T-helper 2 cell treated with Interferon-gamma antibody and Interleukin-4, amounts not matched to agents 5 μg/mL and 100 μg/mL, for 36 hours (primary cell): ENCODE data around the gene ERAL1.
A peak's percentile ranks its signal among the peaks of the same experiment; 100 is the strongest.

ENCODE experiments used
- DNase-seq: peaks from one replicate; pipeline ENCODE4 v3.0.0; 2021; ENCODE audit warnings: low spot score
- H3K27ac Mint-ChIP-seq: one replicate; pipeline ENCODE4 v1.8.0; 2021; ENCODE audit warnings: mild to moderate bottlenecking, mixed read lengths
- H3K27me3 Mint-ChIP-seq: one replicate; pipeline ENCODE4 v1.8.0; 2021; ENCODE audit warnings: low read depth, mixed read lengths
- H3K36me3 Mint-ChIP-seq: one replicate; pipeline ENCODE4 v1.8.0; 2021; ENCODE audit warnings: low read depth, mixed read lengths
- H3K4me1 Mint-ChIP-seq: one replicate; pipeline ENCODE4 v1.8.0; 2021; ENCODE audit warnings: low read depth, mixed read lengths
- H3K4me3 Mint-ChIP-seq: one replicate; pipeline ENCODE4 v1.8.0; 2022; ENCODE audit warnings: mild to moderate bottlenecking, moderate library complexity, mixed read lengths
- H3K9me3 Mint-ChIP-seq: one replicate; pipeline ENCODE4 v1.8.0; 2021; ENCODE audit warnings: mixed read lengths

Gene ERAL1

GRCh38 chr17:28878981-28879380, 24.2 kb downstream of the ERAL1 start:
- H3K9me3 Mint-ChIP-seq, result no peaks in the 10 kb centered on the region
- peaks cover 5% of the 10 kb centered on the region for H3K4me1 Mint-ChIP-seq
- DNase-seq, result no peak
- peaks cover 44% of the 10 kb centered on the region for H3K36me3 Mint-ChIP-seq
- no peak overlapping the region for H3K4me3 Mint-ChIP-seq
- H3K27me3 Mint-ChIP-seq, result no peaks in the 10 kb centered on the region
- no peak overlapping the region for H3K27ac Mint-ChIP-seq

DNA sequence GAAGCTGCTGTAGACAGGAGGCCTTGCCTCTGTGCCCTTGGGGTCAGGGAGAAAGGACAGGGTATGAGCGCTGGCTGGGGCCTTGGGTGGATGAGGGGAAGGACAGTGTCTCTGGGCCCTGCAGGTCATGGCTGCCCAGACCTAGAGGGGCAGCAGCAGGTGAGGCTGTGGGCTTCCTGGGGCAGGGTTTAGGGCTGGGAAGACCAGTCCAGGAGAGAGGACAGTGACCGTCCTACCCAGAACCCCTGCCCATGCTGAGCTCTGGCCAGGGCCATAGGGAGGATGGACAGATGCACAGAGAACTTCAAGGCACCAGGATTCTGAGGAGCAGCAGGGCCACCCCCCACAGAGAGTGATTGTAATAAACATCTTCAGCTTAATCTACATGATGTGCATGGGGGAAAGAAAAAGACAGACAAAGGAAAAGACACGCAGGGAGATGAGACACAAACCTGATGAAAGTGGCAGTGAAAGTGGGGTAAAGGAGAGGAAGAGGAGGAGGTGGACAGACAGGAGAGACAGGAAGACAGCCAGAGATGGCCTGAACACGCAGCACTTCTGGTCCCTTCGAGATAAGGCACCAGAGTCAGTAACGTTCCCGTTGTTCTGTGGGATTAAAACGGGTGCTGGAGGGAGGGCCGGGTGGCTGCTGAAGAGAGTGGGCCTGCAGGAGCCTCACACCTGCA, 25.2 kb downstream of the ERAL1 start:
- no peaks in the 10 kb centered on the region for H3K27me3 Mint-ChIP-seq
- no peaks in the 10 kb centered on the region for H3K9me3 Mint-ChIP-seq
- peaks cover 53% of the 10 kb centered on the region for H3K36me3 Mint-ChIP-seq
- no peak overlapping the region for H3K4me3 Mint-ChIP-seq
- H3K27ac Mint-ChIP-seq, result no peak overlapping the region
- DNase-seq, result no peak
- peaks cover 9% of the 10 kb centered on the region for H3K4me1 Mint-ChIP-seq

DNA sequence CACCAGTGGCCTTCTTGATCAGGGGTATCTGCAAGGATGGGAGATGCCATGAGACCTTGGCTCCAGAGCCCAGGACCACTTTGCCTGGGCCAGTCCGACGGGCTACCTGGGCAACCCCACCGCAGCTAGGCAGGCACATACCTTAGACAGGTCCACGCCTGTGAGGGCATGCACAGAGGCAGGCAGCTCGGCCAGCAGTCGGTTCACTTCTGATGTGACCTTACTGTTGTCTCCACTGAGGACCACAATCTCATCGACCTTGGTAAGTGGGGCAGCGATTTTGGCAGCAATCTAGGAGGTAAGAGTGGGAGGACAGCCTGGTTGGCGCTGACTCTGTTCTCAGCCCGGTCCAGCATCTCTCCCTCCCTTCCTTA, 25.7 kb downstream of the ERAL1 start:
- DNase-seq, result no peak
- H3K36me3 Mint-ChIP-seq, result peaks cover 58% of the 10 kb centered on the region
- H3K4me3 Mint-ChIP-seq, result no peak overlapping the region
- H3K4me1 Mint-ChIP-seq, result peaks cover 9% of the 10 kb centered on the region
- no peak overlapping the region for H3K27ac Mint-ChIP-seq
- H3K27me3 Mint-ChIP-seq, result no peaks in the 10 kb centered on the region
- H3K9me3 Mint-ChIP-seq, result no peaks in the 10 kb centered on the region

GRCh38 chr17:28881533-28882056, 26.8 kb downstream of the ERAL1 start:
- H3K4me3 Mint-ChIP-seq, result no peak overlapping the region
- H3K27me3 Mint-ChIP-seq, result no peaks in the 10 kb centered on the region
- peaks cover 61% of the 10 kb centered on the region for H3K36me3 Mint-ChIP-seq
- no peak for DNase-seq
- H3K4me1 Mint-ChIP-seq, result peaks cover 4% of the 10 kb centered on the region
- H3K9me3 Mint-ChIP-seq, result no peaks in the 10 kb centered on the region
- H3K27ac Mint-ChIP-seq, result no peak overlapping the region

- Mint-ChIP-seq H3K36me3 (peaks cover 62% of the 10 kb centered on the region), H3K27me3 (no peaks in the 10 kb centered on the region), H3K27ac (no peak overlapping the region), H3K9me3 (no peaks in the 10 kb centered on the region), H3K4me1 (peaks cover 4% of the 10 kb centered on the region), H3K4me3 (no peak overlapping the region)
- DNase-seq, result no peak
Observed at GRCh38 chr17:28882154-28882895, 27.5 kb downstream of the ERAL1 start.

GRCh38 chr17:28883967-28884702, 29.3 kb downstream of the ERAL1 start:
- peaks cover 53% of the 10 kb centered on the region for H3K36me3 Mint-ChIP-seq
- no peak overlapping the region for H3K4me3 Mint-ChIP-seq
- H3K27ac Mint-ChIP-seq, result no peak overlapping the region
- peaks cover 6% of the 10 kb centered on the region for H3K4me1 Mint-ChIP-seq
- H3K9me3 Mint-ChIP-seq, result no peaks in the 10 kb centered on the region
- no peaks in the 10 kb centered on the region for H3K27me3 Mint-ChIP-seq
- no peak for DNase-seq

- Mint-ChIP-seq H3K36me3 (peaks cover 49% of the 10 kb centered on the region), H3K9me3 (no peaks in the 10 kb centered on the region), H3K4me1 (peaks cover 11% of the 10 kb centered on the region), H3K27me3 (no peaks in the 10 kb centered on the region), H3K27ac (no peak overlapping the region), H3K4me3 (no peak overlapping the region)
- DNase-seq, result no peak
Observed at GRCh38 chr17:28885363-28885762, 30.5 kb downstream of the ERAL1 start.

DNA sequence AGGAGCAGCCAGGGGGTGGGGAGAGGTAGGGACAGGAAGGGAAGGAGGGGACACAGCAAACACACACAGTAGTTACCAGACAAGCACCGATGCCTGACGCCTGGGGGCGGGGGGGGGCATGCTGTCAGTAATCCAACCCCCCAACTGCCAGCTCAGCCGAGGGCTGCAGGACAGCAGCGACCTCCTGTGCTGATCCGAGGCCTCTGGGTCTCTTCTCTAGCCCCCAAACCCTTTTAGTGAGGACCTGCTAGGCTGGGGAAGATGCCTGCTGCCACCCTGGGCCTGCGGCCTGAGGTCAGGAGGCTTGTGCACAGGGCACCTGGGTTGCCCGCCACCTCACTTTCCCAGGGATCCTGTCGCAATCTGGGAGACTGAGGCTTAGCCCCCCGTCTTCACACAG, 31.1 kb downstream of the ERAL1 start:
- no peak overlapping the region for H3K4me3 Mint-ChIP-seq

DNA sequence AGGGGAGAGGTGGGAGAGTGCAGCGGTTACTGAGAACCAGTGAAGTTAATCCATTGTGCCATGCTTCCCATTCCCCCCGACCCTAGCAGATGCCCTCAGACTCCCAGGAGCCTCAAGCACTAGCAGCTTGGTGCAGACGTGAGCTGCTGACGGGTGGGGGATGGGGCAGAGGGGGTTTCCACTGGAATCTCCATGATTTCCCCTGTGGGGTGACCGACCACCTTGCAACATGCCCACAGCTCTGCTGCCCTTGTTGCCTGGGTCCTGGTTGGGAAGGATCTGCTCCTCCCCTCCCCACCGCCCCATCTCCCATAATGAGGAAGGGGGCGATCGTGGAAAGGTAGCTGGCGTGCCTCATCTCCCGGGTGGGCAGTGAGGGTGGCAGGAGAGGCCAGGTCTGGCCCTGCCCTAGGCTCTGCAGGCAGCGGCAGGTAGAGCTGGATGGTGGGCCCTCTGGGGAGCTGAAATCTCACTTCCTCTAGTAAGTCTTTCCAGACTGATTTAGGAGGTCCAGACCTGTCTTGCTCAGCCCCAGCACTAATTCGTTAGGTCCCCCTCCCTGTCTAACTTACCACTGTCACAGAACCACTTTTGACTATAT, 33.2 kb downstream of the ERAL1 start:
- no peak overlapping the region for H3K4me3 Mint-ChIP-seq
- DNase-seq, result no peak
- no peaks in the 10 kb centered on the region for H3K27me3 Mint-ChIP-seq
- no peak overlapping the region for H3K27ac Mint-ChIP-seq
- H3K4me1 Mint-ChIP-seq, result peaks cover 33% of the 10 kb centered on the region
- H3K9me3 Mint-ChIP-seq, result no peaks in the 10 kb centered on the region
- peaks cover 49% of the 10 kb centered on the region for H3K36me3 Mint-ChIP-seq

More for the DNA sequence above, 31.1 kb downstream of the ERAL1 start:
- Mint-ChIP-seq H3K27ac (no peak overlapping the region), H3K36me3 (peaks cover 46% of the 10 kb centered on the region), H3K9me3 (no peaks in the 10 kb centered on the region), H3K27me3 (no peaks in the 10 kb centered on the region), H3K4me1 (peaks cover 16% of the 10 kb centered on the region)
- DNase-seq, result no peak

DNA sequence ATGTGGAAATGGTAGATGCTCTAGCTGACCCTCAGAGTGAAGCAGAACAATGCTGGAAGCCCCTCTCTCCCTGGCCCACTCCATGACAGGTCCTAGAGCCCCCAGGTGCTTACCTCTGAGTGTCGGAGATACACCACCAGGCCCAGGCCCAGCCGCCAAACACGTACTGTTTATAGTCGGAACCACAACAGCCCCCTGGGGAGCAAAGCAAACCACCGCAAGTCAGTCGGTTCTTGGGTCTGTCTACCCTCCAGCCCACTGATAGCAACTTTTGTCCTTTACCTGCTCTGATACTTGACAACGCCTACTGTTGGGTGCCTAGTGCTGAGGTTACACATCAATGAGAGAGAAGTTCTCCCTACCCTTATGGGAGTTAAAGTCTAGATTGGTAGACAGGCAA, 34.0 kb downstream of the ERAL1 start:
- no peak for DNase-seq
- H3K36me3 Mint-ChIP-seq, result peaks cover 53% of the 10 kb centered on the region
- H3K9me3 Mint-ChIP-seq, result no peaks in the 10 kb centered on the region
- peaks cover 42% of the 10 kb centered on the region for H3K4me1 Mint-ChIP-seq
- H3K4me3 Mint-ChIP-seq, result no peak overlapping the region
- H3K27me3 Mint-ChIP-seq, result no peaks in the 10 kb centered on the region
- H3K27ac Mint-ChIP-seq, result no peak overlapping the region

- Mint-ChIP-seq H3K27me3 (no peaks in the 10 kb centered on the region), H3K9me3 (no peaks in the 10 kb centered on the region), H3K4me1 (peaks cover 42% of the 10 kb centered on the region), H3K4me3 (peak overlapping the region; percentile 51), H3K27ac (peak overlapping the region; percentile 74), H3K36me3 (peaks cover 44% of the 10 kb centered on the region)
- DNase-seq, result no peak
Observed at GRCh38 chr17:28889996-28890395, 35.2 kb downstream of the ERAL1 start.

- Mint-ChIP-seq H3K4me1 (peaks cover 51% of the 10 kb centered on the region), H3K9me3 (no peaks in the 10 kb centered on the region), H3K4me3 (peak overlapping the region; percentile 63), H3K36me3 (peaks cover 39% of the 10 kb centered on the region), H3K27me3 (no peaks in the 10 kb centered on the region), H3K27ac (peak overlapping the region; percentile 86)
- no peak for DNase-seq
Observed at GRCh38 chr17:28891201-28891600, 36.4 kb downstream of the ERAL1 start.

DNA sequence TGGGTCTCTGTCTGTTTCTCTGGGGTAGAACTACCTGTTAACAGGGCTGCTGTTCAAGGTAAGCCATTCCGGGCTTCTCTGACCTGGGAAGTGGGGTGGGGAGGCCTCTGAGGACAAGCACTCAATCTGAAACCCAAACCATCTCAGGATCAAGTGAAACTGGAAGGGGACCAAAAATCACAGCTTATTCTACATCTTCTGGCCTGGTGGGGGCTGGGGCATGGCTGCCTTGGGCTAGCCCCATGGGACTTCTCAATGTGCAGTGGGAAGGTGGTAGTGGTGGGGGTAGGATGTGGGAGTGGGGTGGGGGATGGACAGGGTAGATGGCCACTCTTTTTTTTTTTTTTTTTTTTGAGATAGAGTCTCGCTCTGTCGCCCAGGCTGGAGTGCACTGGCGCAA, 37.2 kb downstream of the ERAL1 start:
- peak overlapping the region; percentile 86 for H3K27ac Mint-ChIP-seq
- peak overlapping the region; percentile 63 for H3K4me3 Mint-ChIP-seq
- DNase-seq, result no peak
- no peaks in the 10 kb centered on the region for H3K9me3 Mint-ChIP-seq
- no peaks in the 10 kb centered on the region for H3K27me3 Mint-ChIP-seq
- peaks cover 39% of the 10 kb centered on the region for H3K36me3 Mint-ChIP-seq
- H3K4me1 Mint-ChIP-seq, result peaks cover 51% of the 10 kb centered on the region
